Measurements from ENCODE around the gene CACUL1.

CACUL1 gene

GRCh38 chr10:118730756-118731456, 23.9 kb downstream of the CACUL1 start:
- DNase-seq, result peak; percentile 36

GRCh38 chr10:118729641-118730258, 25.0 kb downstream of the CACUL1 start:
- DNase-seq, result no peak

- no peak for DNase-seq
Measured at GRCh38 chr10:118729200-118729599, 25.6 kb downstream of the CACUL1 start.

- DNase-seq, result no peak
Measured at GRCh38 chr10:118725886-118726500, 28.8 kb downstream of the CACUL1 start.

GRCh38 chr10:118723466-118723865, 31.3 kb downstream of the CACUL1 start:
- DNase-seq, result no peak

- DNase-seq, result no peak
Measured at GRCh38 chr10:118721539-118721876, 33.3 kb downstream of the CACUL1 start.

GRCh38 chr10:118720685-118721538, 33.9 kb downstream of the CACUL1 start:
- peak; percentile 48 for DNase-seq

GRCh38 chr10:118714366-118714765, 40.4 kb downstream of the CACUL1 start:
- DNase-seq, result no peak

- DNase-seq, result no peak
Measured at GRCh38 chr10:118712930-118713634, 41.7 kb downstream of the CACUL1 start.

GRCh38 chr10:118712080-118712479, 42.7 kb downstream of the CACUL1 start:
- no peak for DNase-seq

GRCh38 chr10:118710487-118710886, 44.3 kb downstream of the CACUL1 start:
- DNase-seq, result no peak

GRCh38 chr10:118708571-118708970, 46.2 kb downstream of the CACUL1 start:
- DNase-seq, result no peak

GRCh38 chr10:118704711-118705110, 50.1 kb downstream of the CACUL1 start:
- no peak for DNase-seq

- DNase-seq, result no peak
Measured at GRCh38 chr10:118701529-118702323, 53.0 kb downstream of the CACUL1 start.

- DNase-seq, result peak; percentile 85
Measured at GRCh38 chr10:118698421-118698820, 56.3 kb downstream of the CACUL1 start.

GRCh38 chr10:118694848-118695247, 59.9 kb downstream of the CACUL1 start:
- no peak for DNase-seq

- no peak for DNase-seq
Measured at GRCh38 chr10:118692872-118693271, 61.9 kb downstream of the CACUL1 start.

GRCh38 chr10:118689070-118689858, 65.5 kb downstream of the CACUL1 start:
- DNase-seq, result no peak

GRCh38 chr10:118687472-118687871, 67.3 kb downstream of the CACUL1 start:
- DNase-seq, result no peak

- no peak for DNase-seq
Measured at GRCh38 chr10:118682533-118682932, 72.2 kb downstream of the CACUL1 start.

- DNase-seq, result no peak
Measured at GRCh38 chr10:118680197-118680596, 74.6 kb downstream of the CACUL1 start.
